Lung (tissue), 12 donors: ENCODE data around the gene BEST4. TPM values are rescaled to one million over a fixed set of nuclear protein-coding genes. Genes with fewer than 3 reads are reported as not detected.
"Not testable (repeated sequence)": the region's sequence is repeated elsewhere in the genome, so short reads cannot be mapped to it uniquely, and the experiment has no call there.

Experiments used
- ATAC-seq: fragments of 200-7000 bp; cut with Tn5 transposase; one replicate; pipeline ENCODE4 v1.9.1; 2020; ENCODE audit warnings: moderate number of reproducible peaks; ENCODE audit not compliant: insufficient read depth, low FRiP score
- DNase-seq, 3 donors: peaks; one replicate each; pipeline ENCODE4 v3.0.0-alpha.2; 2013 to 2017
- H3K27ac ChIP-seq, 2 donors: one replicate each; pipeline ENCODE4 v1.5.1; 2013; ENCODE audit warnings: mild to moderate bottlenecking in 2 of 2, moderate library complexity in 2 of 2, control low read depth in 1 of 2, inconsistent platforms in 1 of 2, low read depth in 1 of 2, low read length in 1 of 2
- H3K27me3 ChIP-seq, 3 donors: one replicate each; pipeline ENCODE4 v1.5.1; 2013; ENCODE audit warnings: low read length in 2 of 3; ENCODE audit not compliant: control insufficient read depth in 3 of 3, insufficient read depth in 3 of 3
- H3K36me3 ChIP-seq, 4 donors: one replicate each; pipeline ENCODE4 v1.5.1; 2013; ENCODE audit warnings: low read length in 4 of 4, mild to moderate bottlenecking in 1 of 4, moderate library complexity in 1 of 4; ENCODE audit not compliant: control insufficient read depth in 4 of 4, insufficient read depth in 4 of 4
- H3K4me1 ChIP-seq, 5 donors: one replicate each; pipeline ENCODE4 v1.5.1; 2013; ENCODE audit warnings: low read length in 5 of 5, mild to moderate bottlenecking in 2 of 5, moderate library complexity in 1 of 5; ENCODE audit not compliant: control insufficient read depth in 5 of 5, insufficient read depth in 5 of 5
- H3K4me3 ChIP-seq: one replicate; pipeline ENCODE4 v1.5.1; 2013; ENCODE audit warnings: mild to moderate bottlenecking, control low read depth, moderate library complexity
- H3K9ac ChIP-seq, 2 donors: one replicate each; pipeline ENCODE4 v1.5.1; 2013; ENCODE audit warnings: low read length in 2 of 2, control low read depth in 1 of 2; ENCODE audit not compliant: insufficient read depth in 1 of 2
- H3K9me3 ChIP-seq, 4 donors: one replicate each; pipeline ENCODE4 v1.5.1; 2013; ENCODE audit warnings: low read length in 3 of 4, mild to moderate bottlenecking in 1 of 4, moderate library complexity in 1 of 4; ENCODE audit not compliant: control insufficient read depth in 4 of 4, insufficient read depth in 3 of 4
- CTCF ChIP-seq: IDR thresholded peaks from 2 replicates; pipeline ENCODE4 v1.5.1; 2012; ENCODE audit warnings: mild to moderate bottlenecking; ENCODE audit errors: control extremely low read depth, extremely low read depth
- WGBS, 2 donors: extraction: QIAGEN DNeasy Blood & Tissue Kit; methylation state at CpG; one replicate each; pipeline ENCODE4 v1.1.7; 2013; 5-methylcytosine and 5-hydroxymethylcytosine counted together
- polyA plus RNA-seq, 2 donors: library from polyadenylated mRNA; stranded (reverse); fragments of 200-250 nt; gene quantifications; one replicate each; pipeline ENCODE4 v1.2.1, GENCODE V29; 2013
- total RNA-seq, 2 donors: library from RNA; depleted of rRNA in 1 of 2; stranded (reverse); fragments of >200 nt in 1 of 2; gene quantifications; one replicate each; pipeline ENCODE4 v1.2.1, GENCODE V29; 2014 to 2021
- donor health status: control.
- donor health status: control.
- donor health status: Bipolar disorder and iron deficiency.
- donor health status: healthy.
- donor health status: DM: yes; HTN: yes; CAD: no.

Gene BEST4
- total and polyA plus RNA-seq, 4 donors, result 0.23 to 1.4 (median 0.56) TPM

DNA sequence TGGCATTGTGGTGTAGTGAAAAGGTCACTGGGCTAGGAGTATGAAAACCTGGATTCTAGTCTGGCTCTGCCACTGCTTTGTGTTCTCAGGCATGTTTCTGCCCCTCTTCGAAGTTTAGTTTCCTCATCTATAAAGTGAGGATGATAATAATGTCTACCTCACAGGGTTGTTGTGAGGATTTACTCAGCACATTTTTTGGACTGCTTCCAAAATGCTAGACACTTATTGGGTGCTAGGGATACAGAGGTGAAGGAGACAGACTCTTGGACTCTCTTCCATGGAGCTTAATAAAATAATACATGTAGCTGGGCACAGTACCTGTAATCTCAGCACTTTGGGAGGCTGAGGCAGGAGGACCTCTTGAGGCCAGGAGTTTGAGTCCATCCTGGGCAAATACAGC lies 44.8 kb downstream of the BEST4 start:
- WGBS, 2 donors, result 78 to 92% methylated on average over 1 of the region's 1 CpG
- Histone ChIP-seq H3K27me3 (no peaks in the 10 kb centered on the region), H3K9me3 (no peaks in the 10 kb centered on the region), H3K9ac (no peak overlapping the region), H3K4me3 (no peak overlapping the region), H3K36me3 (peaks cover 0 to 3% (median 0%) of the 10 kb centered on the region in 4 donors), H3K4me1 (peaks cover 3 to 17% (median 4%) of the 10 kb centered on the region in 5 donors), H3K27ac (no peak overlapping the region)
- ATAC-seq (no peak), DNase-seq (no peak)
- no peak for TF ChIP-seq CTCF

- H3K27me3 ChIP-seq, result no peaks in the 10 kb centered on the region
- DNase-seq (peak in 1 of 3 donors; percentile 23), ATAC-seq (no peak)
- H3K9me3 ChIP-seq, result no peaks in the 10 kb centered on the region
- H3K9ac ChIP-seq, result peak overlapping the region; percentile 50 to 75
- TF ChIP-seq CTCF, result no peak
- peaks cover 3 to 17% (median 4%) of the 10 kb centered on the region in 5 donors for H3K4me1 ChIP-seq
- H3K4me3 ChIP-seq, result no peak overlapping the region
- no peaks in the 10 kb centered on the region for H3K36me3 ChIP-seq
- WGBS, 2 donors, result 4 to 5% methylated on average over 14 of the region's 14 CpGs
- H3K27ac ChIP-seq, result peak overlapping the region in 1 of 2 donors; percentile 83
Measured at GRCh38 chr1:44740179-44740617, 47.8 kb downstream of the BEST4 start.

- H3K9me3 ChIP-seq, result no peaks in the 10 kb centered on the region
- 0% methylated on average over 57 of the region's 57 CpGs for WGBS, 2 donors
- no peak for TF ChIP-seq CTCF
- no peaks in the 10 kb centered on the region for H3K36me3 ChIP-seq
- no peaks in the 10 kb centered on the region for H3K27me3 ChIP-seq
- peak; percentile 98 to 99 (median 99) for DNase-seq
- H3K4me1 ChIP-seq, result peaks cover 3 to 17% (median 4%) of the 10 kb centered on the region in 5 donors
- peak; percentile 100 for ATAC-seq
- H3K27ac ChIP-seq, result peak within 1 kb of the TSS; percentile 83 to 87
- H3K4me3 ChIP-seq, result peak within 1 kb of the TSS; percentile 29
- peak within 1 kb of the TSS; percentile 75 to 92 for H3K9ac ChIP-seq
Measured at GRCh38 chr1:44739307-44740178, 48.4 kb downstream of the BEST4 start, which contains the start of gene KIF2C. Gene KIF2C (plus strand): TSS chr1:44739837. CDS start chr1:44739933, 96 bp downstream.

DNA sequence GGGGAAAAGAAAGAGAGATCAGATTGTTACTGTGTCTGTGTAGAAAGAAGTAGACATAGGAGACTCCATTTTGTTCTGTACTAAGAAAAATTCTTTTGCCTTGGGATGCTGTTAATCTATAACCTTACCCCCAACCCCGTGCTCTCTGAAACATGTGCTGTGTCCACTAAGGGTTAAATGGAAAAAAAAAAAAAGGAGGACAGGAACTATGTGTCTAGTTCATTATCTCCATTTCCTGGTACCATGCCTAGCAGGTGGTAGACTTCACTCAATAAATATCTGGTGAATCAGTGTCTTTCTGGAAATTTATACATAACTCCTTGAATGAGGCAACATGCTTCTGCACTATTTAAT lies 49.0 kb downstream of the BEST4 start:
- H3K27me3 ChIP-seq, H3K36me3 ChIP-seq, DNase-seq, H3K4me3 ChIP-seq, H3K9me3 ChIP-seq, ATAC-seq: not testable (repeated sequence)
- WGBS, 2 donors, result 56 to 83% methylated on average over 1 of the region's 1 CpG
- Histone ChIP-seq H3K9ac (peak overlapping the region in 1 of 2 donors; percentile 92), H3K4me1 (peaks cover 3 to 17% (median 4%) of the 10 kb centered on the region in 5 donors), H3K27ac (peak overlapping the region in 1 of 2 donors; percentile 87)
